GM12892 (cell line): ENCODE measurements around the gene LIG1.

Source experiments
- POLR2A ChIP-seq: IDR thresholded peaks from 2 replicates; pipeline ENCODE4 v1.6.1; 2011; ENCODE audit warnings: low read depth, low read length, control low read depth
- POLR2AphosphoS5 ChIP-seq: IDR thresholded peaks from 2 replicates; pipeline ENCODE4 v1.6.1; 2011; ENCODE audit warnings: low read depth, low read length, control low read depth
- TAF1 ChIP-seq: IDR thresholded peaks from 2 replicates; pipeline ENCODE4 v1.6.1; 2011; ENCODE audit warnings: low read depth, mild to moderate bottlenecking, control low read depth, low read length, borderline replicate concordance

- TF ChIP-seq TAF1 (no peak), POLR2AphosphoS5 (no peak), POLR2A (no peak)
These were observed 49.6 kb downstream of the LIG1 start for GRCh38 chr19:48120505-48120904.
